Nephron (organoid): ENCODE results near the gene HPSE.
"Not testable (repeated sequence)": the region's sequence is repeated elsewhere in the genome, so short reads cannot be mapped to it uniquely, and the experiment has no call there.

Experiments
- H3K27ac Mint-ChIP-seq, 3 experiments: 2 replicates each; pipeline ENCODE4 v1.8.0; 2020; ENCODE audit warnings: mixed read lengths in 3 of 3, mild to moderate bottlenecking in 2 of 3, moderate library complexity in 1 of 3
- H3K27me3 Mint-ChIP-seq: 2 replicates; pipeline ENCODE4 v1.8.0; 2021; ENCODE audit warnings: low read depth, mild to moderate bottlenecking, moderate library complexity, mixed read lengths
- H3K36me3 Mint-ChIP-seq: 2 replicates; pipeline ENCODE4 v1.8.0; 2020; ENCODE audit warnings: low read depth, mixed read lengths
- H3K4me1 Mint-ChIP-seq: 2 replicates; pipeline ENCODE4 v1.8.0; 2020; ENCODE audit warnings: mixed read lengths
- H3K4me3 Mint-ChIP-seq, 3 experiments: 2 replicates each; pipeline ENCODE4 v1.8.0; 2020; ENCODE audit warnings: mild to moderate bottlenecking in 3 of 3, mixed read lengths in 3 of 3, moderate library complexity in 2 of 3
- H3K9me3 Mint-ChIP-seq: 2 replicates; pipeline ENCODE4 v1.8.0; 2020; ENCODE audit warnings: mixed read lengths
- CTCF ChIP-seq, 3 experiments: fragments of 200-600 bp; sonication (generic); IDR thresholded peaks; one replicate each; pipeline ENCODE4 v1.5.0; 2021; ENCODE audit warnings: antibody characterized with exemption in 3 of 3; ENCODE audit not compliant: unreplicated experiment in 3 of 3

HPSE gene

GRCh38 chr4:83284193-83285054 is 50.2 kb downstream of the HPSE start, which contains the start of gene COQ2:
COQ2 (minus strand) TSS chr4:83284798; CDS start chr4:83284764, 34 bp downstream.
- peaks cover 28% of the 10 kb centered on the region for H3K4me1 Mint-ChIP-seq
- TF ChIP-seq CTCF (IDR thresholded peaks at IDR 0.05; ENCODE audit: unreplicated experiment in 3 of 3) = peak; percentile 15 to 38 (median 35)
- H3K27ac Mint-ChIP-seq = peak within 1 kb of the TSS; percentile 90 to 98 (median 96)
- peak within 1 kb of the TSS; percentile 96 to 97 (median 96) for H3K4me3 Mint-ChIP-seq
- H3K9me3 Mint-ChIP-seq = no peaks in the 10 kb centered on the region
- H3K36me3 Mint-ChIP-seq = no peaks in the 10 kb centered on the region
- H3K27me3 Mint-ChIP-seq = no peaks in the 10 kb centered on the region

- TF ChIP-seq CTCF (IDR thresholded peaks at IDR 0.05; ENCODE audit: unreplicated experiment in 3 of 3) = no peak
- Mint-ChIP-seq H3K36me3 (no peaks in the 10 kb centered on the region), H3K27ac (no peak overlapping the region), H3K27me3 (no peaks in the 10 kb centered on the region), H3K4me1 (peaks cover 28% of the 10 kb centered on the region), H3K9me3 (no peaks in the 10 kb centered on the region), H3K4me3 (peak overlapping the region; percentile 84 to 97 (median 96))
These were observed 51.5 kb downstream of the HPSE start for GRCh38 chr4:83283181-83283580.

- no peak overlapping the region for H3K27ac Mint-ChIP-seq
- peaks cover 28% of the 10 kb centered on the region for H3K4me1 Mint-ChIP-seq
- H3K4me3 Mint-ChIP-seq = peak overlapping the region in 1 of 3 experiments; percentile 13
- no peaks in the 10 kb centered on the region for H3K9me3 Mint-ChIP-seq
- H3K27me3 Mint-ChIP-seq = no peaks in the 10 kb centered on the region
- TF ChIP-seq CTCF (IDR thresholded peaks at IDR 0.05; ENCODE audit: unreplicated experiment in 3 of 3) = peak; percentile 70 to 74 (median 72)
- peaks cover 4% of the 10 kb centered on the region for H3K36me3 Mint-ChIP-seq
These were observed 52.6 kb downstream of the HPSE start for GRCh38 chr4:83282049-83282535.

- H3K27ac Mint-ChIP-seq = no peak overlapping the region
- H3K9me3 Mint-ChIP-seq = no peaks in the 10 kb centered on the region
- peaks cover 9% of the 10 kb centered on the region for H3K36me3 Mint-ChIP-seq
- no peaks in the 10 kb centered on the region for H3K27me3 Mint-ChIP-seq
- H3K4me3 Mint-ChIP-seq = no peak overlapping the region
- no peak for TF ChIP-seq CTCF (IDR thresholded peaks at IDR 0.05; ENCODE audit: unreplicated experiment in 3 of 3)
- H3K4me1 Mint-ChIP-seq = peaks cover 28% of the 10 kb centered on the region
These were observed 53.3 kb downstream of the HPSE start for GRCh38 chr4:83281307-83281706.

- Mint-ChIP-seq H3K4me1 (peaks cover 3% of the 10 kb centered on the region), H3K27ac (no peak overlapping the region), H3K36me3 (peaks cover 28% of the 10 kb centered on the region), H3K4me3 (no peak overlapping the region), H3K9me3 (no peaks in the 10 kb centered on the region), H3K27me3 (no peaks in the 10 kb centered on the region)
- no peak for TF ChIP-seq CTCF (IDR thresholded peaks at IDR 0.05; ENCODE audit: unreplicated experiment in 3 of 3)
These were observed 58.2 kb downstream of the HPSE start for GRCh38 chr4:83276299-83277040.

GRCh38 chr4:83273926-83274325 is 60.7 kb downstream of the HPSE start:
- H3K9me3 Mint-ChIP-seq, H3K27me3 Mint-ChIP-seq, H3K27ac Mint-ChIP-seq, H3K4me1 Mint-ChIP-seq, H3K4me3 Mint-ChIP-seq: not testable (repeated sequence)
- H3K36me3 Mint-ChIP-seq = peaks cover 38% of the 10 kb centered on the region
